ENCODE results near the gene ADCY10.

DNA sequence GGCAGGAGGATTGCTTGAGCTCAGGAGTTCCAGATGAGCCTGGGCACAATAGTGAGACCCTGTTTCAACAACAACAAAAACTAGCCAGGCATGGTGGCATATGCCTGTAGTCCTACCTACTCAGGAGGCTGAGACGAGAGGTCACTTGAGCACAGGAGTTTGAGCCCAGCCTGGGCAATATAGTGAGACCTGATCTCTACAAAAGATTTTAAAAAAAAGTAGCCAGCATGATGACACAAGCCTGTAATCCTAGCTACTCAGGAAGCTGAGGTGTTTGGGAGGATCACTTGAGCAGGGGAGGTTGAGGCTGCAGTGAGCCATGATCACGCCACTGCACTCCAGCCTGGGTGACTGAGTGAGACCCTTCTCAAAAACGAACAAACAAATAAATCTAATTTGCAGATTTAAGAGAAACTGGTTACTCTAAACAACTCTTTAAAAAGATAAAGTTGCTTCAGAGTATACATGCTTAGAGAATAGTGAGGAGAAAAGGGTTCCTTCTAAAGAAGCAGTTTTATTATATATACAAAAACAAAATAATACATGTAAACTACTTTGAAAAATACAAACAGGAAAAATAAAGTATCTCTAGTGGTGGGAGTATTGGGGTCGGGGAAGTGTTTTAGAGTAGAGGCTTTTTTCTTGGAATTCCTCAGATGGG is 88.4 kb downstream of the ADCY10 start:
- TF ChIP-seq POLR2A (IDR thresholded peaks at IDR 0.05): no peak
- TF ChIP-seq, protein P1, sequence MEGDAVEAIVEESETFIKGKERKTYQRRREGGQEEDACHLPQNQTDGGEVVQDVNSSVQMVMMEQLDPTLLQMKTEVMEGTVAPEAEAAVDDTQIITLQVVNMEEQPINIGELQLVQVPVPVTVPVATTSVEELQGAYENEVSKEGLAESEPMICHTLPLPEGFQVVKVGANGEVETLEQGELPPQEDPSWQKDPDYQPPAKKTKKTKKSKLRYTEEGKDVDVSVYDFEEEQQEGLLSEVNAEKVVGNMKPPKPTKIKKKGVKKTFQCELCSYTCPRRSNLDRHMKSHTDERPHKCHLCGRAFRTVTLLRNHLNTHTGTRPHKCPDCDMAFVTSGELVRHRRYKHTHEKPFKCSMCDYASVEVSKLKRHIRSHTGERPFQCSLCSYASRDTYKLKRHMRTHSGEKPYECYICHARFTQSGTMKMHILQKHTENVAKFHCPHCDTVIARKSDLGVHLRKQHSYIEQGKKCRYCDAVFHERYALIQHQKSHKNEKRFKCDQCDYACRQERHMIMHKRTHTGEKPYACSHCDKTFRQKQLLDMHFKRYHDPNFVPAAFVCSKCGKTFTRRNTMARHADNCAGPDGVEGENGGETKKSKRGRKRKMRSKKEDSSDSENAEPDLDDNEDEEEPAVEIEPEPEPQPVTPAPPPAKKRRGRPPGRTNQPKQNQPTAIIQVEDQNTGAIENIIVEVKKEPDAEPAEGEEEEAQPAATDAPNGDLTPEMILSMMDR (IDR thresholded peaks at IDR 0.05 in 4 of 5, conservative IDR thresholded peaks at IDR 0.05 in 1 of 5): no peak

All from gastrocnemius medialis (tissue), 4 donors.